ENCODE data around the gene B4GALT2. TPM values are rescaled to one million over a fixed set of nuclear protein-coding genes. Genes with fewer than 3 reads are reported as not detected.

B4GALT2 gene
- total RNA-seq, 1 experiment from 2014 or later, result 133 TPM

DNA sequence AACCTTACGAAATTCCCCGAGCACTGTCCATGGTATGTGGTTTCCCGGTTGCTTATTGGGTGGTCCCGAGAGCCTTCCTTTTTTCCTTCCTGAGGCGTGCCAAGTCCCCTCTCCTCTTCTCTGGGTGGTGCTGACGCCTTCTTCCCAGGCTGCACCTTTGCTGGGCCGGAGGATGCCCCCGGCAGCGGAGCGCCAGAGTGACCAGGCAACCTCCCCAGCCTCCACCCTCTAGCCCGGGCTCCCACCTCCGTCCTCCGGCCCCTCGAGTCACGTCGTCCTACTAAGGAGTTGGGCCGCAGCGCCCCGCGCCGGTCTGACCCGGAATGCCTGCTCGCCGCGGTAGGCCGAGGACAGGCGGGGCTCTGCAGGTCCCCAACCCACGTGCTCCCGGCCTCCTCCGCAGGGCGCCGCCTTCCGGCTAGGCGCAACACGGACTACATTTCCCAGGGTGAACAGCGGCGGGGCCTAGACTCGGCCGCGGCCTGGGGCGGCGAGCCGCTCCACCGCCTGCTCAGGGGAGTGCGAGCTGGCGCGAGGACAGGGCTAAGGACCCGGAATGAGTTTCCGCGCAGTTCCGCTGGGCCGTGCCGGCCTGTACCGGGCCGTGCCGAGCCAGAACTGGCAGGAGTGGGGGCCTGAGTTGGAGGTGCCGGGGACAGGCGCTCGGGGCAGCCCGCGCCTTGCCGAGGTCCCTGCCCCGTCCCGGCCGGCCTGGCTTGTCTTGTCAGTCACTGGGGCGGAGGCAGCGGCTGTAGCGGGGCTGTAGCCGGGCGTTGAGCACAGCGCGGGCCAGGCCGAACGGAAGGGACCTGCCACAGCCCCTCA is 32.6 kb upstream of the B4GALT2 start, which contains the start of gene IPO13:
IPO13 (plus strand) TSS at position 715 of the 825 bp plus-strand sequence. CDS start 651 bp downstream, outside the sequence.
- peak; percentile 95 for DNase-seq (ENCODE audit: low read depth)

GRCh38 chr1:43947061-43947873 is 31.7 kb upstream of the B4GALT2 start:
- no peak for DNase-seq (ENCODE audit: low read depth)

DNA sequence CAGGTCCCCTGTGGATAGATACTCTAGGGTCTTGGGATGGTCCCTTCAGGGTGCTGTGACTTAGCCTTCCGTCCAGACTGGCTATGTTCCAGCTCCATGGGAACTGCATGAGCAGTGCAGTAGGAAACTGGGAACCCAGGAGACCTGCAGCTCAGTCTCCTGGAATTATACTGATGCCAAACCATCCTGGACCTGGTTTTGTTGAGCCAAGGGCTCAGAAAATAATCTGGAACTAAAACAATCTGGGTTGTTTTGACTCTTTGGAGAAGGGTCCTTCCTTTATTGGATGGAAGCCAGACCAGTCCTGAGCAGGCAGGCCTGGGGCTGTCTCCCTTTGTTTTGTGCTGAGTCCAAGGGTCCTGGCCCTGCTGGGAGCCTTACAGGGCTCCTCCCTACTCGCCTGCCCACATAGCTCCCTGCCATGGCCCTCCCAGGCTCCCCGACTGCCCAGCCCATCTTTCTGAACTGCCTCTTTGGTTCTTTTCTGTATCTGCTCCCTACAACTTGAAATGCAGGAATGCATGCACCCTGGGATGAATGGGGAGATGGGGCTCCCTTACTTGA is 31.1 kb upstream of the B4GALT2 start:
- no peak for DNase-seq (ENCODE audit: low read depth)

DNA sequence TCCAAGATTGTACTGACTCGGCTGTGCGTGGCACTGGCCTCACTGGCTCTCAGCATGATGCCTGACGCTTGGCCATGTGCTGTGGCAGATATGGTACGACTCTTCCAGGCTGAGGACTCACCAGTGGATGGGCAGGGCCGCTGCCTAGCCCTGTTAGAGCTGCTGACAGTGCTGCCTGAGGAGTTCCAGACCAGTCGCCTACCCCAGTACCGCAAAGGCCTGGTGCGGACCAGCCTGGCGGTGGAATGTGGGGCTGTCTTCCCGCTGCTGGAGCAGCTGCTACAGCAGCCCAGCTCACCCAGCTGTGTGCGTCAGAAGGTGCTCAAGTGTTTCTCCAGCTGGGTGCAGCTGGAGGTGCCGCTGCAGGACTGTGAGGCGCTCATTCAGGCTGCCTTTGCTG is 29.3 kb upstream of the B4GALT2 start:
- DNase-seq (ENCODE audit: low read depth), result no peak

DNA sequence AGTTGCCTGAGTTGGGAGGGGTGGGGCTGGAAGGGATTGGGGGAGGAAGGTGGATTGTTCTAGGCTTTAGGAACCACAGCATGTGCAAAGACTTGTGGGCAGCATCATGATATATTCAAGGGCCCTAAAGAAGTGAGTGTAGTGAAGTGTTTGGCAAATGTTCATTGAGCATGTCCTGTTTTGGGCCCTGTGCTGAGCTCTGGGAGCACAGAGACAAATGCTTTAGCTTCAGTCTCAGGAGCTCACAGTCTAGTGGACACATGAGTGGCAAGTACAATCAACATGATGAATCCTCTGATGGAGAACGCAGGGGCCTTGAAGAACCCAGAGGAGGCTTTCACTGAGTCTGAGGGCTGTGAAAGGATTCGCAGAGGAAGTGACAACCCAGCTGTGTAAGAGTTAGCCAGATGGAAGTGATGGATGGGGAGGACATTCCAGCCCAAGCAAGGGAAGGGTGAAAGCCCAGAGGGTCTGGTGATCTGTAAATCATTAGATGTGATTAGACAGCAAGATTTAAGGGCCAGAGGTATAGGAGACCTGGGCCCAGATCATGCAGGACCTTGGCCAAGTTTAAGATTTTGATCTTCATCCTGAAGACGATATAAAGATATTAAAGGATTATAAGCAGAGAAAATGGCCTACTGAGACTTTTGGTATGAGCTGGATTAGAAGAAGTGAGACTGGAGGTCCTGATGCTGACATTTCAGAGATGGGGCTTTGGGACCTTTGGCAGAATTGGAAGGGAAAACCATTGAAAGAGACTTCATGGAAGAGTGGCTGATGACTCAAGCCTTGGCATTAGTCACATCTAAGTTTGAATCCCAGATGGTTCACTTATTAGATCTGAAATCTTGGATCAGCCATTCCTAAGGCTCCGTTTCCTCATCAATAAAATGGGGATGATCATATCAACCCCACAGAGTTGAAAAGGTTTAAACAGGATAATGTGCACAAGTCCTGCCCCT is 27.7 kb upstream of the B4GALT2 start:
- DNase-seq (ENCODE audit: low read depth), result no peak

DNA sequence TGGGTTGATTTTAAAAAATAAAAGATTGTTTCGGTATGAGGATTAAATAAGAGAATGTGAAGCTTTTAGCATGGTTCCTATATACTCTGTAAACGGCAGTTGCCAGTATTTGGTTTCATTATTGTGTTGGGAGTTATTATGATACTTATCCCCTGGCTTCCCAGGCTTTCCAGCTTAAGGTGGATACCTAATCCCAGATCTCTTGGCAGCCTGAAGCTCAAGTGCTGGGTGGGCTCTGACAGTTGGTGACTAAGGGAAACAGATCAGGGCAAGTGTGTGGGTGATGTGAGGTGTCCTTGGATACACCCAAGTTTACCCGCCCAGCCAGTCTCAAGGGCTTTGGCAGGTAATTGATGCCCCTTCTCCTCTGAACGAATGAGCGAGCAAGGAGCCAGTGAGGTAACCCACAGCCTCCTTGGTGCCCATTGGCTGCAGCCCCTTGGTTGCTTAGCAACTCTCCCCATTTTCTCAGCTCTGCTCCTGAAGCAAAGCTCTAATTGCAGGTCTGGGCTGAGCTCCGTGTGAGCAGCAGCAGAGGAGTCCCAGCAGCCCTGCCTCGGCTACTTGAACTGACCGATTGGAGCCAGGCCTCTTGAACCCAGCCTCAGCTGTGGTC is 26.2 kb upstream of the B4GALT2 start:
- DNase-seq (ENCODE audit: low read depth), result no peak

DNA sequence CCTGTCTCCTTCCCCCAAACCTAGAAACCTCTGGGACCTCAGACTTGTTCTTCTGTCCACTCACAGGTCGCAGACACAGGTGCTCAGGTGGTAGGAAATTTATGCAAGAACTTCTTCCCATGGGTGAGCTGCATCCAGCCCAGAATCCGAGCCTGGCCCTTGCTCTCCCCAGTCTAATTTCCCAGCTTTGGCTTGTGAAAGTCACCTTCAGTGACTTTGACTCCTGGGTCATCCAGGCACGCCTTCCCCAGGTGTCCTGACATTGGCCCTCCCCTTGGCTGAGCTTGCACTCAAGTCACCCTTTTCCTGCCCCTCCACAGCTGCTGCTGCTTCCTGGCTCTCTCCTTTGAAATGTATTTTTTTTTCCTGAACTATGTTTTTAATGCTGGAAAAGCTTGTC is 25.6 kb upstream of the B4GALT2 start:
- no peak for DNase-seq (ENCODE audit: low read depth)

DNA sequence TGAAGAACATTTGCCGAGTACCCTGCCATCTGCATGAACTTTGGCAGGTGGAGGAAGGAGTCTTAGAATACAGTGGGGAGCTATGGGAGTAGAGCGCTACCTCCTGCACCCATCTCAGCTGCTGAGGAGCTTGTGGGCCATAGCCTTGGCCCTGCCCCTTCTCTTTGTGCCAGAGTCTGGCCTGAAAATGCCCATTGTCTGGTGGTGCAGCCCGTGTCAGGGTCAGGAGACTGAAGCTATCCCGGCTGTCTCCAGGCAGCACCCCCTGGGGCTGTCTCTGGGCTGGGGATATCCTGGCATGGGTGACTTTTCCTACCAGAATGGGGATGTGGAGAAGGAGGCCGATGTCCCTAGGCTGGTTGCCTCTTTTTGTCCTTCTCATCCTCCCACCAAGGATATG is 25.0 kb upstream of the B4GALT2 start:
- no peak for DNase-seq (ENCODE audit: low read depth)

GRCh38 chr1:43956234-43956633 is 22.8 kb upstream of the B4GALT2 start:
- DNase-seq (ENCODE audit: low read depth), result no peak

- DNase-seq (ENCODE audit: low read depth), result no peak
Observed at GRCh38 chr1:43957407-43958040, 21.5 kb upstream of the B4GALT2 start.

DNA sequence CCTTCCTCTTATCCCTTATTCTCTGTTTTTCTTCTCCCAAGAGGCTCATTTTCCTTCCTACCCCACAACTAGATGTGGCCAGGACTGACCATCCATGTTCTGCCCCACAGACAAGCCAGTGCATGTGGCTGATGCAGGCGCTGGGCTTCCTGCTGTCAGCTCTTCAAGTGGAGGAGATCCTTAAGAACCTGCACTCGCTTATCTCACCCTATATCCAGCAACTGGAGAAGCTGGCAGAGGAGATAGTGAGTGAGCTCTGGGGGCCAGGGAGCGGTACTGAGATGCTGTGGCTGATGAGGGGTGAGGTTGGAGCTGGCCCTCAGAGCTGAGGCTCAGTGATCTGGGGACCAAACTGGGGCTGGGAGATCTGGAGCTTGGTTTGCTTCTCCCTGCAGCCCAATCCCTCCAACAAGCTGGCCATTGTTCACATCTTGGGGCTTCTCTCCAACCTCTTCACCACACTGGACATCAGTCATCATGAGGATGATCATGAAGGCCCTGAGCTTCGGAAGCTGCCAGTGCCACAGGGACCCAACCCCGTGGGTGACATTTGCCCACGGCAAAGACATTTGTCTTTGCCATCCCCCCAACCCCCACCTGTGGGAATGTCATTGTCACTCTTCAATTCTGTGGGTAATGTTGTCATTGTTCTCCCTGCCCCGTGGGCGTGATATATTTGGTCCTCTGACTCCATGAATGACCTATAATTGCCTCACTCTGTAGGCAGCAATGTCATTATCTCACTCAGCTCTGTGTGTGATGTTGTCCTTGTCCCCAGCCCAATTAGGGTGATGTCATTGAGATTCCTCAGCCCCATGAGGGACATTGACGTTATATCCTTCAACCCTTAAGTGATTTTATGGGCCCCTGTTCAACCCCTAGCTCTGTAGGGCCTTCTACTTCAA is 20.4 kb upstream of the B4GALT2 start:
- DNase-seq (ENCODE audit: low read depth), result no peak

- DNase-seq (ENCODE audit: low read depth), result no peak
Observed at GRCh38 chr1:43960798-43961197, 18.2 kb upstream of the B4GALT2 start.

GRCh38 chr1:43961692-43962091 is 17.3 kb upstream of the B4GALT2 start:
- no peak for DNase-seq (ENCODE audit: low read depth)

DNA sequence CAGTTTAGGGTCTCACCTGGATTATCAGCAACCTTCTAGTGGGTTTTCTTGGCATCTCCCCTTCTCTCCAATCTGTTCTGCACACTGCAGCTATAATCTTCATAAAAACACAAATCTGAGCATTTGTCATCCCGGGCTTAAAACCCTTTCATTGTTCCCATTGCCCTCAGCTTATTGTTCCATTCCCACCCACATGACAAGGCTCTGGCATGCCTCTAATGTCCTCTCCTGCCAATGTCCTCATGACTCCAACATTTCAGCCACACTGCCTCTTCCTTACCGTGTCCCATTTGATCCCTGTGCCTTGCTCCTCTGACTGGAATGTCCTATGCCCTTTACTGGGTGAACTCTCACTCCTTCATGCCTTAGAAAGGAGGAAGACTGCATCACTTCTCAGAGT is 16.7 kb upstream of the B4GALT2 start:
- DNase-seq (ENCODE audit: low read depth), result no peak

DNA sequence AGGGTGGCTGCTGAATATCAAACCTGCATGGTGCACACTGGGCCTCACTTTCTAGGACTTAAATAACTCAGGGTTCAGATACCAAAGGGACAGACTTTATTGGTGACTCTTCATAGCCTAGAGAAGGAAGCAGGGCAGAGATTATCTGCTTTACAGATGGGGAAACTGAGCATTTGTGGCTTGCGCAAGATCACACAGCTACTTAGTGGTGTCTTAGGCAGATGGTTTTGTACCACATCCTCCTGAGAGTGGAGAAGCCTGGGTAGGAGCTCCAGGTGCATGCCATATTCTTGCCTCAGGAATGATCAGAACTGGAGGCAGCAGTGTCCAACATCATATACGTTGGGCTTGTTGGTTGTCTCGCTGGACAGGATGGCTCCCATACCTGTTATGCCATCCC is 16.0 kb upstream of the B4GALT2 start:
- DNase-seq (ENCODE audit: low read depth), result no peak

DNA sequence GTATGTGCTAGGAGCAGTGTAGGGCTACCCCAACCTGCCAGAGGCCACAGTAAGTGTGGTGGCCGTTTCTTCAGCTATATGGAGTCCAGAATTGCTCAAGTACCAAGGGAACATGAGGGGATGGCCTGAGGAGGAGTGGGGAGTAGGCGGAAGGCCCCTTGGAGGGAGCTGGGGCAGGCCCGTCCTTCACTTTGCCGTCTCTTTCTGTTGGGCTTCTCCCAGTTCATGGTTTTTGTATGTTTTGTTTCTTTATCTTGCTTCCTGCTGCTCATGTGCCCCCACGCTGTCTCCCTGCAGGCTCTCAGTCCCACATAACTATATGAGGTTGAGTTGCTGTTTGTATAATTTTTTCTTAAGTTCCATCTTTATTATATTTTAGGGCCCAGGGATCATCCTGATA is 15.1 kb upstream of the B4GALT2 start:
- no peak for DNase-seq (ENCODE audit: low read depth)

DNA sequence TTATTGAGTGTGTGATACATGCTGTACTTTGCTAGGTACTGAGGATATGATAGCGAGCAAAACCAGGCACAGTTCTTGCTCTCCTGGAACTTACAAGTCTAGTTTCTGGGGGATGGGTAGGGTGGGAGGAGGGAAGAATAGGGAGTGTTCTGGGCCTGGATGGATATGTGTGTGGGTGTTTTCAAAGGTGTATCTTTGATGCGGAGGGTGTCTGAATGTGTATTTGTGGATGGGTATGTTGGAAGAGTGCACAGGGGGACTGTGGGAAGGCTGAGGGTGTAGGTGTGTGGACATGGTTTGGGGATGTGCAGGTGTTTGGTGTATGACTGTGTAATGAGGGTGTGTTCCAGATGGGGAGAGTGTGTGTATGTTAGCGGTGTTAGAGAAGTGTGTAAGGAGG is 13.7 kb upstream of the B4GALT2 start:
- DNase-seq (ENCODE audit: low read depth), result no peak

GRCh38 chr1:43968348-43968948 is 10.6 kb upstream of the B4GALT2 start:
- DNase-seq (ENCODE audit: low read depth), result no peak

DNA sequence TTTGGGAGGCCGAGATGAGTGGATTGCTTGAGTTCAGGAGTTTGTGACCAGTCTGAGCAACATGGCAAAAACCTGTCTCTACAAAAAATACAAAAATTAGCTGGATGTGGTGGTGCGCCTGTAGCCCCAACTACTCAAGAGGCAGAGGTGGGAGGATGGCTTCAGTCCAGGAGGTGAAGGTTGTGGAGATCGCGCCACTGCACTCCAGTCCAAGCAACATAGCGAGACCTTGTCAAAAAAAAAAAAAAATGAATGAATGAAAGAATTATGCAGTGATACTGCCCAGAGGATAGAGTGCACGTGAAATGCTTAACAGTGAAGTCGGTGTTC is 9.6 kb upstream of the B4GALT2 start:
- no peak for DNase-seq (ENCODE audit: low read depth)

Data from HT1080 (cell line).